Activated T-helper 2 cell treated with anti-CD3 and anti-CD28 coated beads, Interferon-gamma antibody, Interleukin-2, Interleukin-4, amounts not matched to agents 10 μg/mL and 5 μg/mL and 100 μg/mL, durations not matched to agents 14 hours and 24 hours and 36 hours (primary cell): Measurements from ENCODE around the gene ALOX5. TPM values are rescaled to one million over a fixed set of nuclear protein-coding genes. Genes with fewer than 3 reads are reported as not detected.
"Not testable (repeated sequence)": the region's sequence is repeated elsewhere in the genome, so short reads cannot be mapped to it uniquely, and the experiment has no call there.

ENCODE experiments used
- DNase-seq: peaks from one replicate; pipeline ENCODE4 v3.0.0; 2021; ENCODE audit warnings: low spot score
- H3K27ac Mint-ChIP-seq: one replicate; pipeline ENCODE4 v1.8.0; 2021; ENCODE audit warnings: mixed read lengths
- H3K27me3 Mint-ChIP-seq: one replicate; pipeline ENCODE4 v1.8.0; 2021; ENCODE audit warnings: low read depth, mixed read lengths
- H3K36me3 Mint-ChIP-seq: one replicate; pipeline ENCODE4 v1.8.0; 2021; ENCODE audit warnings: low read depth, mixed read lengths
- H3K4me1 Mint-ChIP-seq: one replicate; pipeline ENCODE4 v1.8.0; 2021; ENCODE audit warnings: low read depth, mixed read lengths
- H3K4me3 Mint-ChIP-seq: one replicate; pipeline ENCODE4 v1.8.0; 2021; ENCODE audit warnings: low read depth, mild to moderate bottlenecking, moderate library complexity, mixed read lengths
- H3K9me3 Mint-ChIP-seq: one replicate; pipeline ENCODE4 v1.8.0; 2021; ENCODE audit warnings: mixed read lengths
- intact Hi-C: fragments of 100-400 bp; cut with micrococcal nuclease; formaldehyde crosslinking; loops from one replicate; pipeline ENCODE4 v1.15.1; 2023
- total RNA-seq: library from RNA; stranded (reverse); gene quantifications from 2 replicates; pipeline ENCODE4 v1.2.3, GENCODE V29; 2022

Gene ALOX5
- total RNA-seq, 1 donor from 2014 or later: 0.21 TPM

GRCh38 chr10:45377858-45378257 is 3.8 kb downstream of the ALOX5 start:
- Mint-ChIP-seq H3K4me3 (no peak overlapping the region), H3K36me3 (no peaks in the 10 kb centered on the region), H3K27ac (no peak overlapping the region), H3K9me3 (no peaks in the 10 kb centered on the region), H3K4me1 (peaks cover 8% of the 10 kb centered on the region), H3K27me3 (peaks cover 42% of the 10 kb centered on the region)
- intact Hi-C loops: no loop called here
- no peak for DNase-seq

DNA sequence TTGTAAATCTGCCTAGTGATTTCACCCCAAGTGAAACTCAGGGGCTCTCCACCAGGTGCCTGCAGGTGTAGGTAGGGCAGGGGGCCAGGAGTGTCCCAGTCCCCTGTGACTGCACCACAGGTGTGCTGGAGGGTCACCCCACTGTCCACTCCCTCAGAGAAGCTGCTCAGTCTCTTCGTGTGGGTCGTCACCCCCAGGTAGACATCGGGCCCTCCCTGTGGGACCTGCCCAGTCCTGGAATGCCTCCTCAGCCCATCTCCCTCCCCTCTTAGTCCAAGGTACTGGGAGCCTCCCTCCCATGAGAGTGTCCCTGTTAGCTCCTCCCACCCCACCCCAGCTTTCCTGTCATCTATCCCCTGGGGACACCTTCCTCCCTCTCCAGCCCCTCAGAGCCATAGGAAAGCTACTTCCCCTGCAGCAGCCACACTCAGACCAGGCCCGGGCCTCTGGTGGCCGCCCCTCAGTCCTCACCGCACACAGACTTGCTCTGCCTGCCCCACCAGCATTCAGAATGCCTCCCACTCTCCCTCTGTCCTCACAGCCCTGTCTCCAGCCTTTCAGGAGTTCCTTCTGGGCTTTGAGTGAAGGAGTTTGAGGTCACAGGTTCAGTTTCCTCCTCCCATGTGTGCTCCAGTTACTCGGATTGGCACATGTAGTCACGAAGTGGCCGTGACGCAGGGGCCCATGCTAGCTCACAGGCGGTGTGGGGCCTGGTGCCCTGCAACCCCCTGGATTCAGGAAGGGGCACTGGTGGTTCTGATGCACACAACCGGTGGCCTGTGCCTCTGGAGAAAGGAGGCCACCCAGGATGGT is 5.1 kb downstream of the ALOX5 start:
- Mint-ChIP-seq H3K9me3 (no peaks in the 10 kb centered on the region), H3K27me3 (peaks cover 35% of the 10 kb centered on the region), H3K36me3 (no peaks in the 10 kb centered on the region), H3K27ac (no peak overlapping the region), H3K4me3 (no peak overlapping the region), H3K4me1 (peaks cover 2% of the 10 kb centered on the region)
- intact Hi-C loops: no loop called here
- no peak for DNase-seq

DNA sequence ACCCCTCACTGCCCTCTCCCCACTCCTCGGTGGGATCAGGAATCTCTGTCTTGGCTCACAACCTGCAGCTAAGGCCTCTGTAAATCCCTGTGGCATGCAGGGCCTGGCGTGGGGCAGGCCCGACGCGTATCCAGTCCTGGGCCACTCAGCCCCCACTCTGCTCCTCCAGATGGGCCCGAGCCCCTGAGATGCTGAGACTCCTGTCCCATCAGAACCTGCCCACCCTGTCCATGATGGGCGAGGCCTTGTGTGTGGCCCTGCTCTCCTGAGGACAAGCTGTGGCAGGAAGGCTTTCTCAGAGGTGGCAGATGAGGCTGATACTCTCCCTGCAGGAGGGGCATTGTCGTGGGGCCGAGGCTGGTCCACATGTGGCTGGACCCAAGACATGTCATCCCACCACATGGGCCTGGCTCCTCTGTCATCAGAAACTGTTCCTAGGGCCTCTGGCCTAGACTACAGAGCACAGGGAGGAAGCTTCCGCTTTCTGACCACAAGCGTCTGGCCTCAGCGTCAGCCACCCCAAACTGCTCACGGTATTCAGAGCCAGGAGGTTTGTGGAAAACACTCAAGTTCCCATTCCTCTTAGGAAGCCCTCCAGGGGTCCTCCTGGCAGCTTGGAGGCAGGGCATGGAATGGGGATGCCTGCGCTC is 6.0 kb downstream of the ALOX5 start:
- H3K36me3 Mint-ChIP-seq: no peaks in the 10 kb centered on the region
- peaks cover 2% of the 10 kb centered on the region for H3K4me1 Mint-ChIP-seq
- H3K27ac Mint-ChIP-seq: no peak overlapping the region
- no peak for DNase-seq
- intact Hi-C loops: no loop called here
- peaks cover 30% of the 10 kb centered on the region for H3K27me3 Mint-ChIP-seq
- no peaks in the 10 kb centered on the region for H3K9me3 Mint-ChIP-seq
- no peak overlapping the region for H3K4me3 Mint-ChIP-seq

DNA sequence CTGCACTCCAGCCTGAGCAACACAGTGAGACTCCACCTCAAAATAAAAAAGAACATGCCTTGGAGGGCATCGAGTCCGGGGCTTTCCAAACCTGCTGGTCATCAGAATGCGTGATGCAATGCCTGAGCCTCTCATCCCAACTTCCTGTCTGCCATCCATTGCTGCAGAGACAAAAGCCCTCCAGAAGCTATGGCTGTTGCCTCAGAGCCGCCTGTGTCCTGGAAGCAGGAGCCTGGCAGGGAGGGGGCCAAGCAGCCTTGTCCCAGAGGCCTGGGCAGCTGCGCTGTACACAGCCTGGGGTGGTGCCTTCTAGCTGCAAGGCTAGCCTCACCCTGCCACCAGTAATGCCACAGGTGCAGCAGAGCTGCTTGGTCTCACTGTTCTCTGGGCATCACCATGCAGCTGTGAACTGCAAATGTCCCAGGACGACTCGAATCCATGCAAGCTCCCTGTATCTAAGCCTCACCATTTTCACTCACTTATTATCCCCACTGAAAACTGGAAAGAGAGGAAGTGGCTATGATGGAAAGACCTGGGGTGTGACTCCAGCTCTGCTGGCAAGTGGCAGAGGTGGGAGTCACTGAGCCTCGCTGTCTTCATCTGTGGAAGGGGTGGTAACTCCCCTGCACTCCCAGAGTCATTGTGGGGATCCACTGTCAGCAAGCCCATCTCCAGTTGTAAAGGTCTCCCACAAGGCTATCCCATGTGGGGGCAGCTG is 7.0 kb downstream of the ALOX5 start:
- Mint-ChIP-seq H3K27ac (no peak overlapping the region), H3K27me3 (peaks cover 19% of the 10 kb centered on the region), H3K4me1 (no peaks in the 10 kb centered on the region), H3K4me3 (no peak overlapping the region), H3K9me3 (no peaks in the 10 kb centered on the region), H3K36me3 (no peaks in the 10 kb centered on the region)
- DNase-seq: no peak
- intact Hi-C loops: no loop called here

- peaks cover 6% of the 10 kb centered on the region for H3K27me3 Mint-ChIP-seq
- no peaks in the 10 kb centered on the region for H3K36me3 Mint-ChIP-seq
- no peak for DNase-seq
- H3K4me3 Mint-ChIP-seq: no peak overlapping the region
- intact Hi-C loops: no loop called here
- no peaks in the 10 kb centered on the region for H3K4me1 Mint-ChIP-seq
- no peak overlapping the region for H3K27ac Mint-ChIP-seq
- no peaks in the 10 kb centered on the region for H3K9me3 Mint-ChIP-seq
These were observed 8.6 kb downstream of the ALOX5 start for GRCh38 chr10:45382591-45382990.

GRCh38 chr10:45383682-45384330 is 9.8 kb downstream of the ALOX5 start:
- H3K27me3 Mint-ChIP-seq: no peaks in the 10 kb centered on the region
- H3K4me3 Mint-ChIP-seq: no peak overlapping the region
- H3K9me3 Mint-ChIP-seq: no peaks in the 10 kb centered on the region
- no peaks in the 10 kb centered on the region for H3K4me1 Mint-ChIP-seq
- no peak for DNase-seq
- H3K36me3 Mint-ChIP-seq: no peaks in the 10 kb centered on the region
- intact Hi-C loops: no loop called here
- H3K27ac Mint-ChIP-seq: no peak overlapping the region

DNA sequence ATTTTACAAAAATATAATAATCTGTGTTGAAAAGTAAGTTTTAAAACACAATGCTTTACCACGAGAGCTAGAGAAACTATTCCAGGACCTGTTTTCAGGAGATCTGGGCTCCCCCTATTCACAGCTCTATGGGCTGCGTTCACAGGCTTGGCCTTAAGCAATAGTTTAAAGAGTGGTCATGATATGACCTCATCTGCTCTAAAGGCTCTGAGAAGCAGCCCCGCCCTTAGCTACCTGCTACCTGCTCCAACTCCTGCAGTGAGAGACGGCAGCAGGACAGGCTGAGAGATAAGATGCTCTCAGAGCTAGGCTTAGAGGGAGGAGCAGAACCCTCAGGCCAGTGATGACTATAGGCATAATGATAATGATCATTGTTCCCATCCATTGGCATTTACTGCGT is 12.6 kb downstream of the ALOX5 start:
- Mint-ChIP-seq H3K4me1 (no peaks in the 10 kb centered on the region), H3K4me3 (no peak overlapping the region), H3K27ac (no peak overlapping the region), H3K27me3 (no peaks in the 10 kb centered on the region), H3K9me3 (no peaks in the 10 kb centered on the region), H3K36me3 (no peaks in the 10 kb centered on the region)
- DNase-seq: no peak
- intact Hi-C loops: no loop called here

GRCh38 chr10:45387096-45387893 is 13.3 kb downstream of the ALOX5 start:
- DNase-seq: no peak
- intact Hi-C loops: no loop called here
- H3K4me3 Mint-ChIP-seq: no peak overlapping the region
- H3K27ac Mint-ChIP-seq: no peak overlapping the region
- H3K27me3 Mint-ChIP-seq: no peaks in the 10 kb centered on the region
- no peaks in the 10 kb centered on the region for H3K36me3 Mint-ChIP-seq
- no peaks in the 10 kb centered on the region for H3K9me3 Mint-ChIP-seq
- H3K4me1 Mint-ChIP-seq: no peaks in the 10 kb centered on the region

DNA sequence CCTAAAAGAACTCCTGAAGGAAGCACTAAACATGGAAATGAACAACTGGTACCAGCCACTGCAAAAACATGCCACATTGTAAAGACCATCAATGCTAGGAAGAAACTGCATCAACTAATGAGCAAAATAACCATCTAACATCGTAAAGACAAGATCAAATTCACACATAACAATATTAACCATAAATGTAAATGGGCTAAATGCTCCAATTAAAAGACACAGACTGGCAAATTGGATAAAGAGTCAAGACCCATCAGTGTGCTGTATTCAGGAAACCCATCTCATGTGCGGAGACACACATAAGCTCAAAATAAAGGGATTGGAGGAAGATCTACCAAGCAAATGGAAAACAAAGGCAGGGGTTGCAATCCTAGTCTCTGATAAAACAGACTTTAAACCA is 15.7 kb downstream of the ALOX5 start:
- H3K27ac Mint-ChIP-seq, H3K4me3 Mint-ChIP-seq, H3K27me3 Mint-ChIP-seq, H3K36me3 Mint-ChIP-seq, DNase-seq, intact Hi-C loops, H3K4me1 Mint-ChIP-seq, H3K9me3 Mint-ChIP-seq: not testable (repeated sequence)

GRCh38 chr10:45391636-45392035 is 17.6 kb downstream of the ALOX5 start:
- H3K27me3 Mint-ChIP-seq, H3K36me3 Mint-ChIP-seq, H3K27ac Mint-ChIP-seq: not testable (repeated sequence)

DNA sequence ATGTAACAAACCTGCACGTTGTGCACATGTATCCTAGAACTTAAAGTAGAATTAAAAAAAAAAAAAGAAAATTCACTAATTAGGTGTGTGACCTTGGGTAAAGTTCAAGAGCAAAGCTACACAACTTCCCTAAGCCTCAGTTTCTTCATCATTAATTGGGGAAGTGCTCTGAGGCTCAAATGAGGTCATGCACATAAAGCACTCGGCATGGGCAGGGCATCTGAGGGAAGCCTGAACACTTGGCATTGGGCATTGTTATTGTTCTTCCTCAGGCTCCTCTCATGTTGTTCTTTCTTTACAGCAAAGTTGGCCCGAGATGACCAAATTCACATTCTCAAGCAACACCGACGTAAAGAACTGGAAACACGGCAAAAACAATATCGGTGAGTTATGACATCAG is 21.5 kb downstream of the ALOX5 start:
- DNase-seq: no peak
- no peaks in the 10 kb centered on the region for H3K36me3 Mint-ChIP-seq
- peaks cover 6% of the 10 kb centered on the region for H3K27me3 Mint-ChIP-seq
- H3K27ac Mint-ChIP-seq: no peak overlapping the region
- H3K9me3 Mint-ChIP-seq: peaks cover 17% of the 10 kb centered on the region
- intact Hi-C loops: no loop called here
- H3K4me1 Mint-ChIP-seq: peaks cover 3% of the 10 kb centered on the region
- no peak overlapping the region for H3K4me3 Mint-ChIP-seq

More at GRCh38 chr10:45391636-45392035, 17.6 kb downstream of the ALOX5 start:
- DNase-seq, intact Hi-C loops, H3K4me3 Mint-ChIP-seq, H3K4me1 Mint-ChIP-seq: not testable (repeated sequence)
- H3K9me3 Mint-ChIP-seq: peaks cover 15% of the 10 kb centered on the region

DNA sequence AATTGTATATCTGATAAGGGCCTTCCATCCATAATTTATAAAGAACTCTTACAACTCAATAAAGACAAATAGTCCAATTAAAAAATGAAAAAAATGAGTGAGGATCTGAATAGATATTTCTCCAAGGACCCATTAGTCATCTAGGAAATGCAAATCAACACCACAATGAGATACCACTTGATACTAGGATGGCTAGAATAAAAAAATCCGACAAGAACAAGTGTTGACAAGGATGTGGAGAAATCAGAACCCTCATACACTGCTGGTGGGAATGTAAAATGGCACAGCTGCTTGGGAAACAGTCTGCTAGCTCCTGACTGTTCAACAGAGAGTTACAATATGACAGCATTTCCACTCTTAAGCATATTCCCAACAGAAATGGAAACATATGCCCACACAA is 24.6 kb downstream of the ALOX5 start:
- no peaks in the 10 kb centered on the region for H3K36me3 Mint-ChIP-seq
- H3K4me3 Mint-ChIP-seq: no peak overlapping the region
- intact Hi-C loops: no loop called here
- peaks cover 18% of the 10 kb centered on the region for H3K27me3 Mint-ChIP-seq
- H3K9me3 Mint-ChIP-seq: peaks cover 13% of the 10 kb centered on the region
- DNase-seq: no peak
- no peak overlapping the region for H3K27ac Mint-ChIP-seq
- peaks cover 3% of the 10 kb centered on the region for H3K4me1 Mint-ChIP-seq
